ENCODE results near the gene SND1.

The SND1 gene

GRCh38 chr7:127782654-127783559 is 130.9 kb downstream of the SND1 start:
- ATAC-seq: peak; percentile 35; the same call in 2 of the 3 replicates
- TF ChIP-seq CSDC2 (CRISPR knock-in tag; IDR thresholded peaks at IDR 0.05) (no peak), GLIS3 (CRISPR knock-in tag; IDR thresholded peaks at IDR 0.05) (no peak), PPARA (CRISPR knock-in tag; IDR thresholded peaks at IDR 0.05; ENCODE audit: borderline replicate concordance) (no peak), TCF4 (CRISPR knock-in tag; IDR thresholded peaks at IDR 0.05; ENCODE audit: borderline replicate concordance) (no peak), BACH2 (CRISPR knock-in tag; IDR thresholded peaks at IDR 0.05; ENCODE audit: borderline replicate concordance) (no peak), ZNF70 (CRISPR knock-in tag; IDR thresholded peaks at IDR 0.05) (no peak), OSR1 (CRISPR knock-in tag; IDR thresholded peaks at IDR 0.05) (no peak), TOX (CRISPR knock-in tag; IDR thresholded peaks at IDR 0.05; ENCODE audit: borderline replicate concordance) (no peak)

- TF ChIP-seq PPARA (CRISPR knock-in tag; IDR thresholded peaks at IDR 0.05; ENCODE audit: borderline replicate concordance) (no peak), ISL1 (CRISPR knock-in tag; IDR thresholded peaks at IDR 0.05) (0 out of 2 replicates have a peak, but pooled peaks have one; percentile 11), SNAI2 (CRISPR knock-in tag; IDR thresholded peaks at IDR 0.05) (no peak), ZNF8 (CRISPR knock-in tag; IDR thresholded peaks at IDR 0.05) (0 out of 2 replicates have a peak, but pooled peaks have one; percentile 7), ZNF70 (CRISPR knock-in tag; IDR thresholded peaks at IDR 0.05) (no peak)
- ATAC-seq: peak; percentile 40; the same call in 2 of the 3 replicates
Observed at GRCh38 chr7:127786184-127786583, 134.2 kb downstream of the SND1 start.

- ATAC-seq: peak; percentile 61
- TF ChIP-seq SNAI2 (CRISPR knock-in tag; IDR thresholded peaks at IDR 0.05) (no peak), ISL1 (CRISPR knock-in tag; IDR thresholded peaks at IDR 0.05) (peak; percentile 57)
Observed at GRCh38 chr7:127789031-127789430, 137.0 kb downstream of the SND1 start.

- TF ChIP-seq BACH2 (CRISPR knock-in tag; IDR thresholded peaks at IDR 0.05; ENCODE audit: borderline replicate concordance) (no peak), ZNF70 (CRISPR knock-in tag; IDR thresholded peaks at IDR 0.05) (no peak), OSR1 (CRISPR knock-in tag; IDR thresholded peaks at IDR 0.05) (no peak), RARB (CRISPR knock-in tag; IDR thresholded peaks at IDR 0.05) (no peak), ZNF8 (CRISPR knock-in tag; IDR thresholded peaks at IDR 0.05) (no peak), ESRRG (CRISPR knock-in tag; IDR thresholded peaks at IDR 0.05) (no peak), PPARA (CRISPR knock-in tag; IDR thresholded peaks at IDR 0.05; ENCODE audit: borderline replicate concordance) (no peak), ZNF565 (CRISPR knock-in tag; conservative IDR thresholded peaks at IDR 0.05; ENCODE audit: low read depth) (no peak), CSDC2 (CRISPR knock-in tag; IDR thresholded peaks at IDR 0.05) (no peak)
- ATAC-seq: no peak
Observed at GRCh38 chr7:127791446-127792189, 139.6 kb downstream of the SND1 start.

- TF ChIP-seq CSDC2 (CRISPR knock-in tag; IDR thresholded peaks at IDR 0.05): no peak
- no peak for TF ChIP-seq TCF4 (CRISPR knock-in tag; IDR thresholded peaks at IDR 0.05; ENCODE audit: borderline replicate concordance)
- TF ChIP-seq BACH2 (CRISPR knock-in tag; IDR thresholded peaks at IDR 0.05; ENCODE audit: borderline replicate concordance): no peak
- no peak for TF ChIP-seq CSRNP3 (CRISPR knock-in tag; IDR thresholded peaks at IDR 0.05)
- no peak for TF ChIP-seq ESRRG (CRISPR knock-in tag; IDR thresholded peaks at IDR 0.05)
- no peak for TF ChIP-seq RARB (CRISPR knock-in tag; IDR thresholded peaks at IDR 0.05)
- no peak for TF ChIP-seq TOX (CRISPR knock-in tag; IDR thresholded peaks at IDR 0.05; ENCODE audit: borderline replicate concordance)
- no peak for TF ChIP-seq ISL1 (CRISPR knock-in tag; IDR thresholded peaks at IDR 0.05)
- peak; percentile 45; the same call in 2 of the 3 replicates for ATAC-seq
Observed at GRCh38 chr7:127792528-127793342, 140.7 kb downstream of the SND1 start.

GRCh38 chr7:127793582-127793981 is 141.6 kb downstream of the SND1 start:
- no peak for ATAC-seq
- no peak for TF ChIP-seq ZC3H10 (CRISPR knock-in tag; IDR thresholded peaks at IDR 0.05)
- TF ChIP-seq ESRRG (CRISPR knock-in tag; IDR thresholded peaks at IDR 0.05): no peak
- no peak for TF ChIP-seq GLIS3 (CRISPR knock-in tag; IDR thresholded peaks at IDR 0.05)
- no peak for TF ChIP-seq ZNF70 (CRISPR knock-in tag; IDR thresholded peaks at IDR 0.05)
- no peak for TF ChIP-seq ZNF565 (CRISPR knock-in tag; conservative IDR thresholded peaks at IDR 0.05; ENCODE audit: low read depth)
- TF ChIP-seq CSDC2 (CRISPR knock-in tag; IDR thresholded peaks at IDR 0.05): no peak
- no peak for TF ChIP-seq ARNTL (CRISPR knock-in tag; IDR thresholded peaks at IDR 0.05; ENCODE audit: borderline replicate concordance, low read depth)
